Stimulated activated effector memory CD8-positive, alpha-beta T cell treated with anti-CD3 and anti-CD28 coated beads, Interleukin-12 subunit alpha, Interleukin-12 subunit beta, amount 100 ng/mL, for 72 hours (primary cell): ENCODE results near the gene PPP2R5E.
"Not testable (repeated sequence)": the region's sequence is repeated elsewhere in the genome, so short reads cannot be mapped to it uniquely, and the experiment has no call there.

ENCODE experiments used
- ATAC-seq: fragments of 150-1000 bp; cut with Tn5 transposase; 2 replicates; pipeline ENCODE4 v1.10.0; 2021
- DNase-seq, 2 donors: peaks; one replicate each; pipeline ENCODE4 v3.0.0; 2021 to 2022; ENCODE audit warnings: low spot score in 2 of 2
- H3K27ac Mint-ChIP-seq: one replicate; pipeline ENCODE4 v1.8.0; 2022; ENCODE audit warnings: mild to moderate bottlenecking, mixed read lengths
- H3K36me3 Mint-ChIP-seq: one replicate; pipeline ENCODE4 v1.8.0; 2022; ENCODE audit warnings: mild to moderate bottlenecking, mixed read lengths
- H3K4me1 Mint-ChIP-seq: one replicate; pipeline ENCODE4 v1.8.0; 2022; ENCODE audit warnings: mixed read lengths
- H3K4me3 Mint-ChIP-seq: one replicate; pipeline ENCODE4 v1.8.0; 2022; ENCODE audit warnings: mild to moderate bottlenecking, mixed read lengths
- H3K9me3 Mint-ChIP-seq: one replicate; pipeline ENCODE4 v1.8.0; 2022; ENCODE audit warnings: mixed read lengths

Gene PPP2R5E

GRCh38 chr14:63404906-63405305 lies 138.3 kb downstream of the PPP2R5E start:
- DNase-seq (no peak), ATAC-seq (no peak)
- H3K9me3 Mint-ChIP-seq = no peaks in the 10 kb centered on the region
- H3K36me3 Mint-ChIP-seq = peaks cover 7% of the 10 kb centered on the region
- H3K4me1 Mint-ChIP-seq = peaks cover 15% of the 10 kb centered on the region
- no peak overlapping the region for H3K4me3 Mint-ChIP-seq
- H3K27ac Mint-ChIP-seq = no peak overlapping the region

GRCh38 chr14:63401646-63402045 lies 141.5 kb downstream of the PPP2R5E start:
- Mint-ChIP-seq H3K27ac (peak overlapping the region; percentile 13), H3K4me3 (no peak overlapping the region), H3K4me1 (peaks cover 15% of the 10 kb centered on the region), H3K36me3 (peaks cover 14% of the 10 kb centered on the region), H3K9me3 (no peaks in the 10 kb centered on the region)
- ATAC-seq = no peak
- DNase-seq = no peak

DNA sequence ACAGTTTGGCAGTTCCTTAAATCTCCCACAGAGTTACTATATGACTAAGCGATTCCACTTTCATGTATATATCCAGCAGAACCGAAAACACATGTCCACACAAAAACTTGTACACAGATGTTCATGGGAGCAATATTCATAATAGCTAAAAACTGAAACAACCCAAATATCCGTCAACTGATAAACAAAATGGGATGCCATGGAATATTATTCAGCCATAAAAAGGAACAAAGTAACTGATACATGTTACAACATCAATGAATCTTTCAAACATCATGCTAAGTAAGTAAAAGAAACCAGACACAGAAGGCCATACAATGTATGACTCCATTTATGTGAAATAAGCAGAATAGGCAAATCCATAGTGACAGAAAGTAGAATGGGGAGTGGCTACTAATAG lies 144.2 kb downstream of the PPP2R5E start:
- Mint-ChIP-seq H3K4me3 (no peak overlapping the region), H3K36me3 (peaks cover 28% of the 10 kb centered on the region), H3K27ac (no peak overlapping the region), H3K9me3 (no peaks in the 10 kb centered on the region), H3K4me1 (peaks cover 15% of the 10 kb centered on the region)
- ATAC-seq = no peak
- DNase-seq = no peak

DNA sequence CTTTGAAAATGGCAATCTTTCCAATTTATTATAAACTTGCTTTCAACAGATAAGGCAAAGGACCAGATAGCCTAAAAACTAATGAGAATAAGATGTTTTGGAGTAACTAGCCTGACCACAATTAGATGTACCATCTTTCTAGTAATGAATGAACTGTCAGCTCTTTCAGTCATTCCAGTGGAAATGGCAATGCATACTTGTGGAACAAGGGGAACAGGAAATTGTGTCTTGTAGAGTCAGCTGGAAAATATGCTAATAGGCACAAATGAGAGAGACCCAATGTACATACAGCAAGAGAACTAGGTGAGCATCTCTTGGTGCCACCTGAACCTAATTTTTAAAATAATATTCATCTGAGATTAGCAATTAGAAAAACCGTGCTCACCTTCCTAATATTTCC lies 148.3 kb downstream of the PPP2R5E start:
- ATAC-seq (no peak), DNase-seq (no peak)
- Mint-ChIP-seq H3K36me3 (peaks cover 61% of the 10 kb centered on the region), H3K9me3 (no peaks in the 10 kb centered on the region), H3K27ac (peak overlapping the region; percentile 77), H3K4me3 (no peak overlapping the region), H3K4me1 (no peaks in the 10 kb centered on the region)

- DNase-seq (no peak), ATAC-seq (no peak)
- H3K27ac Mint-ChIP-seq = no peak overlapping the region
- no peaks in the 10 kb centered on the region for H3K9me3 Mint-ChIP-seq
- peaks cover 61% of the 10 kb centered on the region for H3K36me3 Mint-ChIP-seq
- H3K4me3 Mint-ChIP-seq = no peak overlapping the region
- no peaks in the 10 kb centered on the region for H3K4me1 Mint-ChIP-seq
Observed at GRCh38 chr14:63394432-63394831, 148.7 kb downstream of the PPP2R5E start.

- H3K27ac Mint-ChIP-seq = no peak overlapping the region
Observed at GRCh38 chr14:63393012-63393411, 150.2 kb downstream of the PPP2R5E start.

DNA sequence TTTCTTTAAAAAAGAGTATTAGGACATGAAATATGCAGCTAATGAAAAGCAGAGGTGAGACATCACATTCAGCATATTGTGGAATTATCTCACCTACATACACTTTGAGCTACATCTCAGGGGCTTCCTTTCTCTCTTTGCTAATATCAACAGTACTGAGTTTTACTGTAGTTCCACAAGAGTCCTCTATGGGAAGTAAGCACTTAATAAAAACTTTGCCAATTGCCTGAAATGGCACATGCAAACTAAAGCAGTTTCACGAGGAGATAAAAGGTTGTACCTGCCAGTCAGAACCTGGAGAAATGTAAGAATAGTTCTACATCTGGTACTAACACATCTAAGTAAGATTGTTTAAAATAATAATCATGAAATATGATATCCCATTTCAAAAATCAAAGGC lies 150.9 kb downstream of the PPP2R5E start:
- Mint-ChIP-seq H3K36me3 (peaks cover 73% of the 10 kb centered on the region), H3K4me3 (no peak overlapping the region), H3K27ac (no peak overlapping the region), H3K9me3 (no peaks in the 10 kb centered on the region), H3K4me1 (no peaks in the 10 kb centered on the region)
- no peak for DNase-seq
- ATAC-seq = no peak

More at GRCh38 chr14:63393012-63393411, 150.2 kb downstream of the PPP2R5E start:
- Mint-ChIP-seq H3K4me3 (no peak overlapping the region), H3K4me1 (no peaks in the 10 kb centered on the region), H3K36me3 (peaks cover 67% of the 10 kb centered on the region), H3K9me3 (no peaks in the 10 kb centered on the region)
- no peak for DNase-seq
- no peak for ATAC-seq

DNA sequence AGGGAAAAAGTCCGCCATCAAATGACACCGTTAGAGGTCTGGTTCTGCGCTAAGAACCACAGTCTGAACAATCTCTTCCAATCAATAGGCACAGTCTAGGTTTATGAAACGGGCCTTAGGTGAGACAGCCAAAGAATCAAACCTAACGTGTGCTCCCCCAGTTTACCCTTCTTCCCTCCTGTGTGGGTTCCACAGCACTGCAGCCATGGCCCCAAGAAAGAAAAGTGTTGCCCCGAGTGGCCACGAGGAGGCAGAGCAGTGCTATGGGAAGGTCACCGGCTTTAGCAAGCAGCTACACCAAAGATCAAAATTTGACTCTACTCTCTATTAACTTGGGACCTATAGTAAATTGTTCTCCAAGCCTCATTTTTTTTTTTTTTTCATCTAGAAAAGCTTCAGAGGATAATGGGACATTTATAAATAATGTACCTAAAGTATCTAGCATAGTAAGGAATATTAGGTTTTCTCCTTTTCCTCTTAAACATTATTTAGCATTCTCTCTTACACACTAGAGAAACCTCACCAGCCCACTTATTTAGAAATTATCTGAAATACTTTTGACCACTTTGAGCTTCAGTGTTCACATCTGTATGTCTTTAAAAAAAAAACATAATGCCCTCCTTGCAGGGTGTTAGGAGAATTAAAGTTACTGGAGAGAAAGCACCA lies 154.3 kb downstream of the PPP2R5E start:
- Mint-ChIP-seq H3K9me3 (no peaks in the 10 kb centered on the region), H3K36me3 (peaks cover 82% of the 10 kb centered on the region), H3K4me3 (no peak overlapping the region), H3K27ac (peak overlapping the region; percentile 43), H3K4me1 (peaks cover 7% of the 10 kb centered on the region)
- DNase-seq (peak; percentile 48 to 77), ATAC-seq (peak; percentile 86)

- Mint-ChIP-seq H3K4me3 (no peak overlapping the region), H3K36me3 (peaks cover 75% of the 10 kb centered on the region), H3K9me3 (no peaks in the 10 kb centered on the region), H3K27ac (no peak overlapping the region), H3K4me1 (peaks cover 11% of the 10 kb centered on the region)
- ATAC-seq = no peak
- no peak for DNase-seq
Observed at GRCh38 chr14:63387711-63388110, 155.5 kb downstream of the PPP2R5E start.

DNA sequence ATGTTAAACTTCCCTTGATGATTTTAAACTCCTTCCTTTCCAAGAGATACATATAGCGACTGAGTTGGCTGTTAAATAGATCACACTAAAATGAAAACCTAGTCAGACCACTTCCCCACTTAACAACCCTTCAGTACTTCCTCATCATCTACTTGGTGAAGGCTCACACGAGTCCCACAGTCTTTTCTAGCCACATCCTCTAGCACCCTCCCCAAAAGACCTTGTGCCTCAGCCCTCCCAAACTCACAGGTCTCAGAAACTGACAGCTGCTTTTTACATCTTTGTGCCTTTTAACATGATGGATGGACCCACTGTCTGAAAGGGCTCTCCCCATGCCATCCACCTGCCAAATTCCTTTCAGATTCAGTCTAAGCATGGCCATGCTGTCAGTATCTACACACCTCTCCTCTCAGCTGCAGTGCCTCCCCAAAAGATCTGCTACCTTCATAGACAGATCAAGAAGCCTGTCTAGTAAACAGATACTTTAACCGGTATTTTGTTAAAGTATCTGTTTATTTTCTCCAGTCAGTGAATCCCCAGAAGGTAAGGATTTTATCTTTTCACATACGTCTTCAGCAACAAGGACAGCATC lies 159.3 kb downstream of the PPP2R5E start:
- H3K4me3 Mint-ChIP-seq = no peak overlapping the region
- peaks cover 82% of the 10 kb centered on the region for H3K36me3 Mint-ChIP-seq

DNA sequence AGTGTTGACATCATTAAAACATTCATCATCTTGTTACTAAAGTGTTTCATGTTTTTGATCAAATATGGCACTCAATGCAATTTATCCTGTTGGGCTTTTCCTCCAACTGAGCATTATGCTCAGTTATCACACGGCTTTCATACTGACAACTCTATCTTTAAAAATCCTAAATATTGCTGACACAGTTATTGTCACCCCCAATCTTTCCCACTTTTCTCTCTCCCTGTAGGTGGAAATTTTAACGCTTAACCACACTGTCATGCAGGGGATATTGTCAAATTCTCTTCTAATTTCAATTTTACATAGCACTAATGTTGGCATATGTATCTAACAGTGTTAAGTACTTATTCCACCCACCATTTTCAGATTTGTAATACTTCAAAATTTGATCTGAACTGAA lies 164.7 kb downstream of the PPP2R5E start:
- Mint-ChIP-seq H3K4me3 (no peak overlapping the region), H3K4me1 (peaks cover under 1% of the 10 kb centered on the region), H3K27ac (no peak overlapping the region), H3K9me3 (no peaks in the 10 kb centered on the region), H3K36me3 (peaks cover 82% of the 10 kb centered on the region)
- DNase-seq (no peak), ATAC-seq (no peak)

More for the DNA sequence above, 159.3 kb downstream of the PPP2R5E start:
- Mint-ChIP-seq H3K27ac (peak overlapping the region; percentile 50), H3K4me1 (peaks cover 11% of the 10 kb centered on the region), H3K9me3 (no peaks in the 10 kb centered on the region)
- ATAC-seq = peak; percentile 87
- peak; percentile 2 to 56 for DNase-seq

GRCh38 chr14:63375769-63376168 lies 167.4 kb downstream of the PPP2R5E start:
- Mint-ChIP-seq H3K27ac (no peak overlapping the region), H3K4me1 (no peaks in the 10 kb centered on the region), H3K9me3 (no peaks in the 10 kb centered on the region), H3K36me3 (peaks cover 66% of the 10 kb centered on the region), H3K4me3 (no peak overlapping the region)
- no peak for ATAC-seq
- no peak for DNase-seq

DNA sequence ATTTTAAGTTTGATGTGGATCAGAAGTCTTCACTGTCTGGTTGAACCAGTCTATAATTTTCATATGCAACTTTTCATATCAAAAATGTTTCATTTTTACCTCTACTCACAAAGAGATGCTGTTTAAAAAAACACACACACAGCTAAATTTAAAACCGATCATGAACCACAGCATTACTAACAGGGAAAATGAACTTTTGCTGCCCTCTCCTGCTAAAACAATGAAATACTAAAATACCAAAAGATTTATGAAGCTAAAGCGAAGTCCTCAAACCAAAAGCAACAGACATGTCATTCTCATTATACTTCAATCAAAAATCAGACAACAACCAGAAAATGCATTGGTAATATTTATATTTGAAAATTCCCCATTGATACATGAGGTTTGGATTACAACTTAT lies 171.6 kb downstream of the PPP2R5E start:
- not testable (repeated sequence) for ATAC-seq, H3K4me3 Mint-ChIP-seq, H3K9me3 Mint-ChIP-seq, H3K27ac Mint-ChIP-seq, H3K4me1 Mint-ChIP-seq, DNase-seq
- peaks cover 35% of the 10 kb centered on the region for H3K36me3 Mint-ChIP-seq

GRCh38 chr14:63371033-63371432 lies 172.1 kb downstream of the PPP2R5E start:
- Mint-ChIP-seq H3K4me3 (no peak overlapping the region), H3K9me3 (peaks cover 9% of the 10 kb centered on the region), H3K4me1 (no peaks in the 10 kb centered on the region), H3K27ac (no peak overlapping the region), H3K36me3 (peaks cover 30% of the 10 kb centered on the region)
- DNase-seq (no peak), ATAC-seq (peak; percentile 73)

DNA sequence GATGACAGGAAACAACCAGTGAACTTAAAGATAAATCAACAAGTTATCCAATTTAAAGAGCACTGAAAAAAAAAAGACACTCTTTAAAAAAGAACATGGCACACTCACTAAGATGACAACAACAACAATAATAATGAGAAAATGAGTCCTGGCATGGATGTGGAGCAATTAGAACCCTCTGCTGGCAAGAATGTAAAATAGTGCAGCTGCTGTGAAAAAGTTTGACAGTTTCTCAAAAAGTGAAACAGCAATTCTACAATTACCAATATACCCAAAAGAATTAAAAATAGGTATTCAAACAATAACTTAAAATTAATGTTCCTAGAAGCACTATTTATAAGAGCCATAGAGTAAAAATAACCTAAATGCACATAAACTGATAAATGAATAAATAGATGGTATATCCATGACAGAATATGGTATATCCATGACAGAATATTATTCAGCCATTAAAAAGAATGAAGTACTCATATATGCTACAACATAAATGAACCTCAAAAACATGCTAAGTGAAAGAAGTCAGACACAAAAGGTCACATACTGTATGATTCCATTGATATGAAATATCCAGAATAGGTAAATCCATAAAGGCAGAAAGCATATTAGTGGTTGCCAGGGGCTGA lies 175.3 kb downstream of the PPP2R5E start:
- Mint-ChIP-seq H3K36me3 (no peaks in the 10 kb centered on the region), H3K27ac (no peak overlapping the region), H3K4me1 (no peaks in the 10 kb centered on the region), H3K4me3 (no peak overlapping the region), H3K9me3 (peaks cover 22% of the 10 kb centered on the region)
- DNase-seq = no peak
- no peak for ATAC-seq

DNA sequence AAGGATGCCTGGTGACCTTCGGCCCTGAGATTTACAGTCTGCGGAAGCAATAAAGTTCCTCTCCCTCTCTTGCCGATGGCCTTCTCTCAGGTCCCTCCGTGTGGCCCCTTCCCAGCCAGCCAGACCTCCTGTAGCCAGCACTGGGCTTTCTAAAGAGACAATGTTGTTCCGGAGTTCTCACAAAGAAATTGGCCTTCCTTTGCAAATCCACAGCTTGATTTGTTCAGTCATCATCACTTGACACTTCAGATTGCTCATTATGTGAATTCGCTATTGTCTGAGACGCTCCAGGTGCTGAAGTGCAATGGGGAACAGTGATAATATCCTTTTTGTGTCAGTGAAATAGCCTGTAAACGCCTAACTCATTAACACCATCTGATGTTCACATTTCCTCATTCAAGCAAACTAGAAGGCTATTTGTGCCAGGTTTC lies 180.8 kb downstream of the PPP2R5E start:
- no peak overlapping the region for H3K27ac Mint-ChIP-seq
- no peak overlapping the region for H3K4me3 Mint-ChIP-seq
- H3K9me3 Mint-ChIP-seq = peaks cover 13% of the 10 kb centered on the region
- H3K36me3 Mint-ChIP-seq = no peaks in the 10 kb centered on the region
- no peaks in the 10 kb centered on the region for H3K4me1 Mint-ChIP-seq
- no peak for ATAC-seq
- no peak for DNase-seq
